GM19463 (cell line): ENCODE results near the gene TMX4.
A peak's percentile ranks its signal among the peaks of the same experiment; 100 is the strongest.
"Not testable (repeated sequence)": the region's sequence is repeated elsewhere in the genome, so short reads cannot be mapped to it uniquely, and the experiment has no call there.

Experiments
- ATAC-seq: cut with Tn5 transposase; IDR thresholded peaks from one replicate; pipeline ENCODE4 v1.9.1; 2021; ENCODE audit warnings: mild to moderate bottlenecking, moderate library complexity; ENCODE audit not compliant: unreplicated experiment

The TMX4 gene

DNA sequence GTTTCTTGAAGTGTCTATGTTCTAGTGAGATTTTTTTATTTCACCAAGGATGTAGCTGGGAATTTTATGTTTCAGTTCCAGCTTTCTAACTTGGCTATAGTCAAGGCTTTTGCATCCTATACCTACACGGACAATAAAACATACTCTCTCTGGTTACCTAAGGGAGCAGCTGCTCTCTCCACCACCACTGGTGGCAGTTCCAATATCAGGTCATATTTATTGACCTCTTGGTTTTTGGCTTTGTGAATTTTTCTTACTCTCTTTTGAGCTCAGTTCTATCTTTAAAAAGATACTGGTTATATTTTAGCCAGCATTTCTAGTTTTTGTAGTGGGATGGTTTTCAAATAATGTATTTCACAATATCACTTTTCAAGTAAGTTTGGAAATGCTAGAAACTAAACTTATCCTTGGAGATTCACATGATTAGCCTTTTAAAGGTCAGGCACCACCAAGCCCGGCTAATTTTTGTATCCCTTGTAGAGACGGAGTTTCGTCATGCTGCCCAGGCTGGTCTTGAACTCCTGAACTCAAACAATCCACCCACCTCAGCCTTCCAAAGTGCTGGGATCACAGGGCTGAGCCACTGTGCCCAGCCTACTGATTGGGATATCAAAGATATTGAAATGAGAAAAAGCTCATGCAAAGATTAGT is 44.7 kb downstream of the TMX4 start:
- no peak for ATAC-seq

GRCh38 chr20:7971536-7972280 is 47.9 kb downstream of the TMX4 start:
- no peak for ATAC-seq

- ATAC-seq, result no peak
These were observed 52.2 kb downstream of the TMX4 start for GRCh38 chr20:7967199-7967844.

DNA sequence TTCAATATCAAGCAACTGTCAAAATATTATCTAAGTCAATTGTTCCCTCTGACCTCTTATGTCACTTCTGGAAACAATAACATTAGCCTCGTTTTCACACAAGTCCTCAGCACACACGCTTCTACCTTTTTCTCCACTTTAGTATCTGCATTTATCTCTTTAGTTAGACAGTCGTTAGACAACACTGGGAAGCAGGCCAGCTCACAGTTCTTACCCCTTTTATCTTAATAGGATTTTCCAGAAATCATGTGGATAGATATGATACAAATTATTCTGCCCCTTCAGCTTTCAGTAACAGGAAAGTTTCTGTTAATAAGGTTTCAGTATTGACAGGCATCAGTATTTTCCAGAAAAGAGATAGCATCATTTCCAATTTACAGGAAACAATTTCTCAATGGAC is 53.4 kb downstream of the TMX4 start:
- no peak for ATAC-seq

DNA sequence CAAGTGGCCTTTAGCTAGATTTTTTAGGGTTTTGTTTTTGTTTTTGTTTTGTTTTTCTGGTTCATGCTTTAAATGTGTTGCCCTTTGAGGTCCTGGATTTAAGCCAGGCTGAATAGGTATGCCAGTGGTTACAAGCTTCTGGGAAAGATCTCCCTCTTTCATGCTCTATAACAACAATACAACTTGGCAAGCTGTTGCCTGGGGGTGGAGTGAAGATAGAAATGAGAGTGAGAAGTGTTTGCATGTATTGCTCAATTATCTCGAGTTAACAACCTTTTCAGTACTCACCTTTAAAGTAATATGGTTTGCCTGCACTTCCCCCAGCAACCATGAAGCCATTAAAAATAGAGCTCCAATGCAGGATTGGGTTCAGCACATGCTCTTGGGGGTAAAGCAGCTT is 60.1 kb downstream of the TMX4 start:
- ATAC-seq, result no peak

DNA sequence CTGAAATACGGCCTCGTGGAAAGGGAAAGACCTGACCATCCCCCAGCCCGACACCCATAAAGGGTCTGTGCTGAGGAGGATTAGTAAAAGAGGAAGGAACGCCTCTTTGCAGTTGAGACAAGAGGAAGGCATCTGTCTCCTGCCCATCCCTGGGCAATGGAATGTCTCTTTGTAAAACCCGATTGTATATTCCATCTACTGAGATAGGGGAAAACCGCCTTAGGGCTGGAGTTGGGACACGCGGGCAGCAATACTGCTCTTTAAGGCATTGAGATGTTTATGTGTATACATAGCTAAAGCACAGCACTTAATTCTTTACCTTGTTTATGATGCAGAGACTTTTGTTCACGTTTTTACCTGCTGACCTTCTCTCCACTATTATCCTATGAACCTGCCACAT is 63.0 kb downstream of the TMX4 start:
- not testable (repeated sequence) for ATAC-seq

GRCh38 chr20:7950387-7950786 is 69.2 kb downstream of the TMX4 start:
- no peak for ATAC-seq

GRCh38 chr20:7943891-7944290 is 75.7 kb downstream of the TMX4 start:
- ATAC-seq, result no peak

DNA sequence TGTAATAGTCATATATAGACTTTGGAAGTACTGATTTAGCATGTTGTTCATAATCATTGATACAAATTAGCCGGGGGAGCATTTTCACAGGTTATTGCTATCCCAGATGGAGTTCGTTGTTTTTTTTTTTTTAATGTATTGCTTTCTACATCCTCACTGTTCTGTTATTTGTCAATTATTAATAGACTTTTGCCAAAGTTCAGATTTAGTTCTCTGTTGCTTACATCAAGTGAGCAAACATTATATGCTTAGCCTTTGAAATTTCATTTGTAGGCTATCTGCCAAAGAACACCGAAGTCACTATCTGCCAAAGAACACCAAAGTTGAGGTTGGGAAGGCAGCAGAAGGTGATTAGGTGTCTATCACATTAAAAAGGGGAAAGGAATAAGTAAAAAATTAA is 79.2 kb downstream of the TMX4 start, which contains the start of gene HAO1:
Gene HAO1, minus strand, starts transcription at position 118 of the 400 bp plus-strand sequence. Its CDS starts 36 bp downstream, at position 82.
- ATAC-seq, result no peak

- ATAC-seq, result no peak
These were observed 79.9 kb downstream of the TMX4 start for GRCh38 chr20:7939663-7940062.

DNA sequence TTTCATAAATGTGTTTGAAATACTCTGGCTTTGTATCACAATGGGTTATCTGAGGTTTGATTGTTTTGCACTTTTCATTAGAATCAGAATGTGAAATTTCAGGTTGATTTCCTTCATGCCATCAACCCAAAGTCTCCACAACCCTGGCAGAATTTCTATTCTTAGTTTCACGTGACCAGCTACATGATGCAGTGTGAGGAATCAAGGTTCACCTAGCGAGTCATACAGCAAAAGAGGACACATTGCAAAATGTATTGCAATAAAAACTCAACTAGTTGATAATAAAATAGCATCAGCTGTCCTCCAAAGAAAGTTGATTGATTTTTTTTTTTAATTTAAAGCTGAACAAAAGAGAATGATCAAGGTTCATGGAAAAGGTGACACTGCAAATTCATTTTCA is 81.5 kb downstream of the TMX4 start:
- no peak for ATAC-seq

GRCh38 chr20:7937328-7937727 is 82.2 kb downstream of the TMX4 start:
- ATAC-seq, result no peak

DNA sequence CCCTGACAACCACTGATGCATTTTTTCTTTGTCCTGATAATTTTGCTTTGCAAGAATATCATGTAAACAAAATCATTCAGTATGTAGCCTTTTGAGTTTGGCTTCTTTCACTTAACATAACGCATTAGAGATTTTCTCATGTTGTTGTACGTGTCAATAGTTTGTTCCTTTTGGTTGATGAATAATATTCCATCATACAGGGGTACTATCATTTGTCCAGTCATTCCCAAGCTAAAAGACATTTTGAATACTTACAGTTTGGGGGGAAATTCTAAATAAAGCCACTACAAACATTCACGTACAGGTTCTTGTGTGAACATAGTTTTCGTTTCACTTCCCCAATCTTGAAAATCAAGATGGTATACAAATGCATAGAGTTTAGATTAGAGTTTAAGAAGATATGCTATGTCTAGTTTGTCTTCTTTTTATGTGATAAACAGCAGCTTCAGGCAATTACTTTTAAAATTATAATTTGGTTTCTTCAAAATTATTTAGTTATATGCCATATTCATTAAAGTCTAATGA is 84.5 kb downstream of the TMX4 start:
- peak; percentile 57 for ATAC-seq

DNA sequence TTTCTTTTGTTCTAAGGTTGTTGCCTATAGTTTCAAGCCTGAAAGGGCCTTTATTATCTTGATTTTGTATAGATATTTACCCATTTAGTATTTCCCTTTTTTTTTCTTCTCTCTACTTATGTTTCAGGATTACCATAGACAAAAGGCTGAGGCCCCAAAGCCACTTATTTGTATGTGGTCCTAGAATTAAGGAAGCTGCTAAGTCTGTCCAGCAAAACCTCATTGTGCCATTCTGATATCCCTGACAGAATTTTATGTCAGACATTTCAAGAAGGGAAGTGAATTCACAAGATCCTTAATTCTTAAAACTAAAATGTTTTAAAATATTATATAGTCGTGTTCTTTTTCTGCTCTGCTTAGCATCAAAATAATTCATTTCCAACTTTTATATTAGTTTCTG is 86.2 kb downstream of the TMX4 start:
- no peak for ATAC-seq

GRCh38 chr20:7930343-7930742 is 89.2 kb downstream of the TMX4 start:
- ATAC-seq, result no peak
